Panc1 (cell line): ENCODE measurements around the gene UGT1A4.

Source experiments
- SIN3A ChIP-seq: IDR thresholded peaks from 2 replicates; pipeline ENCODE4 v1.6.1; 2012; ENCODE audit warnings: low read depth, mild to moderate bottlenecking, low read length, moderate library complexity, borderline replicate concordance; ENCODE audit not compliant: insufficient read depth
- TF ChIP-seq, protein P1 (sequence below): fragments of 450-650 bp; IDR thresholded peaks from 2 replicates; pipeline ENCODE4 v1.5.1; 2017; ENCODE audit warnings: mild to moderate bottlenecking

- TF ChIP-seq, protein P1, sequence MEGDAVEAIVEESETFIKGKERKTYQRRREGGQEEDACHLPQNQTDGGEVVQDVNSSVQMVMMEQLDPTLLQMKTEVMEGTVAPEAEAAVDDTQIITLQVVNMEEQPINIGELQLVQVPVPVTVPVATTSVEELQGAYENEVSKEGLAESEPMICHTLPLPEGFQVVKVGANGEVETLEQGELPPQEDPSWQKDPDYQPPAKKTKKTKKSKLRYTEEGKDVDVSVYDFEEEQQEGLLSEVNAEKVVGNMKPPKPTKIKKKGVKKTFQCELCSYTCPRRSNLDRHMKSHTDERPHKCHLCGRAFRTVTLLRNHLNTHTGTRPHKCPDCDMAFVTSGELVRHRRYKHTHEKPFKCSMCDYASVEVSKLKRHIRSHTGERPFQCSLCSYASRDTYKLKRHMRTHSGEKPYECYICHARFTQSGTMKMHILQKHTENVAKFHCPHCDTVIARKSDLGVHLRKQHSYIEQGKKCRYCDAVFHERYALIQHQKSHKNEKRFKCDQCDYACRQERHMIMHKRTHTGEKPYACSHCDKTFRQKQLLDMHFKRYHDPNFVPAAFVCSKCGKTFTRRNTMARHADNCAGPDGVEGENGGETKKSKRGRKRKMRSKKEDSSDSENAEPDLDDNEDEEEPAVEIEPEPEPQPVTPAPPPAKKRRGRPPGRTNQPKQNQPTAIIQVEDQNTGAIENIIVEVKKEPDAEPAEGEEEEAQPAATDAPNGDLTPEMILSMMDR = no peak
- no peak for TF ChIP-seq SIN3A
These were observed 31.6 kb upstream of the UGT1A4 start for GRCh38 chr2:233686928-233687327.
